Muscle of leg (tissue), 11 donors: ENCODE measurements around the gene IBA57. TPM values are rescaled to one million over a fixed set of nuclear protein-coding genes. Genes with fewer than 3 reads are reported as not detected.

Source experiments
- DNase-seq: peaks from one replicate; pipeline ENCODE4 v3.0.0; 2013
- H3K27ac ChIP-seq: one replicate; pipeline ENCODE4 v1.5.1; 2013; ENCODE audit warnings: mild to moderate bottlenecking, low read length, control low read depth
- H3K27me3 ChIP-seq: one replicate; pipeline ENCODE4 v1.6.1; 2013; ENCODE audit warnings: low read length; ENCODE audit not compliant: control insufficient read depth, insufficient read depth
- H3K36me3 ChIP-seq: one replicate; pipeline ENCODE4 v1.6.1; 2013; ENCODE audit warnings: low read length; ENCODE audit not compliant: control insufficient read depth, insufficient read depth
- H3K4me1 ChIP-seq: one replicate; pipeline ENCODE4 v1.6.1; 2013; ENCODE audit warnings: low read length; ENCODE audit not compliant: control insufficient read depth, insufficient read depth
- H3K4me3 ChIP-seq: one replicate; pipeline ENCODE4 v1.5.1; 2013; ENCODE audit warnings: low read length, control low read depth
- H3K9me3 ChIP-seq: replicated peaks from 2 replicates; pipeline ENCODE4 v1.6.1; 2013; ENCODE audit warnings: low read depth, low read length; ENCODE audit not compliant: control insufficient read depth
- WGBS: methylation state at CpG from one replicate; pipeline ENCODE4 v1.1.5; 2013; ENCODE audit warnings: missing lambda C conversion rate; ENCODE audit not compliant: insufficient coverage; 5-methylcytosine and 5-hydroxymethylcytosine counted together
- polyA plus RNA-seq, 8 donors: library from polyadenylated mRNA; unstranded; fragments of 120-200 nt; gene quantifications; one replicate each; pipeline versions ENCODE4 v1.2.1 to v1.2.3, GENCODE V29; 2013; ENCODE audit warnings: inconsistent platforms in 1 of 8, low replicate concordance in 1 of 8; ENCODE audit not compliant: insufficient read length in 8 of 8, insufficient read depth in 1 of 8
- total RNA-seq: library from RNA; stranded (reverse); fragments of 120-200 nt; gene quantifications from one replicate; pipeline ENCODE4 v1.2.4, GENCODE V29; 2013

Gene IBA57
- total and polyA plus RNA-seq, 9 donors = 3.2 to 5.6 (median 4.6) TPM

- Histone ChIP-seq H3K36me3 (peaks cover 4% of the 10 kb centered on the region), H3K9me3 (no peaks in the 10 kb centered on the region), H3K4me1 (peaks cover 67% of the 10 kb centered on the region), H3K4me3 (peak within 1 kb of the TSS; percentile 68), H3K27me3 (peaks cover 13% of the 10 kb centered on the region), H3K27ac (peak within 1 kb of the TSS; percentile 96)
- peak; percentile 70 for DNase-seq
- WGBS = 45% methylated on average over 22 of the region's 30 CpGs
These were observed 42.5 kb downstream of the IBA57 start, which contains the start of gene OBSCN for GRCh38 chr1:228207851-228208821. TSS of gene OBSCN (plus strand) at chr1:228208044. CDS start at chr1:228211784, 3,740 bp downstream.

- Histone ChIP-seq H3K9me3 (no peaks in the 10 kb centered on the region), H3K36me3 (peaks cover 4% of the 10 kb centered on the region), H3K4me1 (peaks cover 73% of the 10 kb centered on the region), H3K27me3 (peaks cover 13% of the 10 kb centered on the region), H3K27ac (peak overlapping the region; percentile 96), H3K4me3 (peak overlapping the region; percentile 68)
- 70% methylated on average over 17 of the region's 19 CpGs for WGBS
- no peak for DNase-seq
These were observed 43.4 kb downstream of the IBA57 start for GRCh38 chr1:228208831-228209551.

GRCh38 chr1:228209657-228210056 is 44.1 kb downstream of the IBA57 start:
- peaks cover 17% of the 10 kb centered on the region for H3K27me3 ChIP-seq
- DNase-seq = no peak
- H3K9me3 ChIP-seq = no peaks in the 10 kb centered on the region
- WGBS = 65% methylated on average over 2 of the region's 3 CpGs
- H3K27ac ChIP-seq = peak overlapping the region; percentile 96
- peaks cover 10% of the 10 kb centered on the region for H3K36me3 ChIP-seq
- H3K4me3 ChIP-seq = peak overlapping the region; percentile 68
- peaks cover 75% of the 10 kb centered on the region for H3K4me1 ChIP-seq

GRCh38 chr1:228210076-228210651 is 44.6 kb downstream of the IBA57 start:
- H3K27ac ChIP-seq = peak overlapping the region; percentile 96
- H3K4me1 ChIP-seq = peaks cover 75% of the 10 kb centered on the region
- WGBS = 78% methylated on average over 8 of the region's 11 CpGs
- peaks cover 17% of the 10 kb centered on the region for H3K27me3 ChIP-seq
- H3K9me3 ChIP-seq = no peaks in the 10 kb centered on the region
- peak; percentile 60 for DNase-seq
- peaks cover 15% of the 10 kb centered on the region for H3K36me3 ChIP-seq
- H3K4me3 ChIP-seq = peak overlapping the region; percentile 68

- Histone ChIP-seq H3K4me3 (peak overlapping the region; percentile 68), H3K36me3 (peaks cover 21% of the 10 kb centered on the region), H3K9me3 (no peaks in the 10 kb centered on the region), H3K27me3 (peaks cover 17% of the 10 kb centered on the region), H3K4me1 (peaks cover 75% of the 10 kb centered on the region), H3K27ac (peak overlapping the region; percentile 96)
- DNase-seq = no peak
- WGBS = 88% methylated on average over 15 of the region's 16 CpGs
These were observed 45.3 kb downstream of the IBA57 start for GRCh38 chr1:228210712-228211530.

GRCh38 chr1:228211531-228212414 is 46.2 kb downstream of the IBA57 start:
- peaks cover 25% of the 10 kb centered on the region for H3K36me3 ChIP-seq
- H3K27ac ChIP-seq = peak overlapping the region; percentile 42
- no peak overlapping the region for H3K4me3 ChIP-seq
- peaks cover 17% of the 10 kb centered on the region for H3K27me3 ChIP-seq
- H3K9me3 ChIP-seq = no peaks in the 10 kb centered on the region
- H3K4me1 ChIP-seq = peaks cover 75% of the 10 kb centered on the region
- 47% methylated on average over 89 of the region's 96 CpGs for WGBS
- no peak for DNase-seq

- DNase-seq = no peak
- Histone ChIP-seq H3K27ac (no peak overlapping the region), H3K4me3 (peak overlapping the region; percentile 24), H3K9me3 (no peaks in the 10 kb centered on the region), H3K36me3 (peaks cover 30% of the 10 kb centered on the region), H3K27me3 (peaks cover 17% of the 10 kb centered on the region), H3K4me1 (peaks cover 70% of the 10 kb centered on the region)
- WGBS = 2% methylated on average over 60 of the region's 66 CpGs
These were observed 46.9 kb downstream of the IBA57 start for GRCh38 chr1:228212415-228212965.

- peak overlapping the region; percentile 13 for H3K27ac ChIP-seq
- H3K27me3 ChIP-seq = peaks cover 17% of the 10 kb centered on the region
- 1% methylated on average over 60 of the region's 67 CpGs for WGBS
- peaks cover 62% of the 10 kb centered on the region for H3K4me1 ChIP-seq
- peak; percentile 78 for DNase-seq
- peak overlapping the region; percentile 46 for H3K4me3 ChIP-seq
- H3K36me3 ChIP-seq = peaks cover 33% of the 10 kb centered on the region
- no peaks in the 10 kb centered on the region for H3K9me3 ChIP-seq
These were observed 47.6 kb downstream of the IBA57 start for GRCh38 chr1:228212966-228213844.
